Hippocampal formation (tissue), 2 donors: ENCODE data around the gene ZBTB18.

Experiments used
- DNase-seq, 2 donors: peaks; one replicate each; lab custom pipeline; 2025; lab: John Stamatoyannopoulos, UW

Gene ZBTB18

DNA sequence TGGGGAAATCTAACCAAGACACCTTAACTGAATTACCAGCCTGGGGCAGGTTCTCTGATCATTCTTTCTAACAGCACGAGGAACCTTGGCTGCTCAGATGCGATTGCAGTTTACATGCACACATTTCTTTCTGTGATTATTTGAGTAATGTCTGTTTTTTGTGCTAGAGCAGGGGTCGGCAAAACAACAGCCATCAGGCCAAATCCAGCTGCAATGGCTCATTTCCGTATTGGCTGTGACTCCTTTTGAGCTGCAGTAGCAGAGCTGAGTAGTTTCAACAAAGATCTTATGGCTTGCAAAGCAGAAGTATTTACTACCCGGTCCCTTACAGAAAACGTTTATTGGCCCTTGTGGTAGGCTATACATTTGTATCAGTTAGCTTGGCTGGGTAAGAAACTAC, 37.1 kb downstream of the ZBTB18 start:
- DNase-seq: no peak

DNA sequence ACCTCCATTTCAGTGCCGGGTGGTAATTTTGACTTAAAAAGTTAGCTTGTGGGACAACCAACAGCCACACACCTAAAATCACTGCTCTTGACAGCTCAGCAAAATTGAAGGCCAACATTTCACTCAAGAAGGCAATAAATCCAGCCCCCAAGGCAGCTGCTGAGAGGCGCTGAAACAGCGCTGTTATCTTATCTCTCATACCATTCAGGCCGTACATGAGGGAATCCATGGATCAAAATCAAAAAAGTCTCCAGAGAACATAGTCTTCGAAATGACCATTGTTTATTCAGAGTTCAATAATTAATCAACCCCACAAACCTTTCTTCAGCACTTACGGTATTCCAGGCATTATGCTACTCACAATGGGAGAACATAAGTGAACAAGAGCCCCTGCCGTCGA, 38.5 kb downstream of the ZBTB18 start:
- no peak for DNase-seq

DNA sequence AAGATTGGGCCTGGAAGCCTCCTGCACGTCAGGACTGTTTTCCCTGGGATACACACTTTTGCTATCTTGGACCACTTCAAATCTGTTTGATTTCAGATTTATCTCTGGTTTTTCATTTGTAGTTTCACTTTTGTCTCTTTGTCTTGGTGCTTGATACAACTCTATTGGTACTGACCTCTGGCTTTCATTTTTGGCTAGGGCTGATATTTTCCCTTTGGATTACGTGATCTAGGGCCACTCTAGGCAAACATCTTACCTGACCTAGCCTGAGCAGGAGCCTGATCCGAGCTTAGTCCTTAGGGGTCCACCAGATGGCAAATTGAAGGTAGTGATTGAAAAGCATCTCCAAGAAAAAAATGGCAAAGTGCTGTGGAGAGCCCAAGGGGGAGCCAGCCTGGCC, 39.6 kb downstream of the ZBTB18 start:
- DNase-seq: no peak

DNA sequence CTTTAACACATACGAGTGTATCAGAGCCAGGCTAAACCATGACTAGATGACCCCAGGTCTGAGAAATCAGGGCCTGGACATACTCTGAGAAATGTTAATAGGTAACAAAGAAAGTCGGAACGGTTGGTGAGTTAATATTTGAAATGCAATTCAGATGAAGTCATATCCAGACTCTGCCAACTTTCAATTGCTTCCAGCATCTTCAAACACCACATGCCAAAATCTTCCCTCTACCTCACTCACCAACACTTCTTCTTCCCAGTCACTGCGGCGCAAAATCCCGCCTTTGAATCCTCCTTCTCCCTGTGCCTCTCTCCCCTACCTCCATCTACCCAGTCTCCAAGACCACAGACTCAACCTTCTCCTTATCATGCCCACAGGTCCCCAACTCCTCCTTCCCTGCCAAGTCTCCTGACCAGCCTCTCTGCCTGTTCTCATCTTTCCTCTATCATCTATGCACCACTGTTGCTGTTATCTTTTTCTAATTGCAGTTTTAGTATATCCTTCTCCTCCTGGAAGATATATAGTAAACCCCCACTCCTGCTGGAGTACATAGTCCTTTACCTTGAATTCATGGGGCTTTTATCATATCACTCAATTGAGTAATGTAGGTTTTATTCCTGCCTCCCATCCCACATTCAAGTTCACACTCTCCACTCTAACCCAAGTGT, 41.3 kb downstream of the ZBTB18 start:
- no peak for DNase-seq

DNA sequence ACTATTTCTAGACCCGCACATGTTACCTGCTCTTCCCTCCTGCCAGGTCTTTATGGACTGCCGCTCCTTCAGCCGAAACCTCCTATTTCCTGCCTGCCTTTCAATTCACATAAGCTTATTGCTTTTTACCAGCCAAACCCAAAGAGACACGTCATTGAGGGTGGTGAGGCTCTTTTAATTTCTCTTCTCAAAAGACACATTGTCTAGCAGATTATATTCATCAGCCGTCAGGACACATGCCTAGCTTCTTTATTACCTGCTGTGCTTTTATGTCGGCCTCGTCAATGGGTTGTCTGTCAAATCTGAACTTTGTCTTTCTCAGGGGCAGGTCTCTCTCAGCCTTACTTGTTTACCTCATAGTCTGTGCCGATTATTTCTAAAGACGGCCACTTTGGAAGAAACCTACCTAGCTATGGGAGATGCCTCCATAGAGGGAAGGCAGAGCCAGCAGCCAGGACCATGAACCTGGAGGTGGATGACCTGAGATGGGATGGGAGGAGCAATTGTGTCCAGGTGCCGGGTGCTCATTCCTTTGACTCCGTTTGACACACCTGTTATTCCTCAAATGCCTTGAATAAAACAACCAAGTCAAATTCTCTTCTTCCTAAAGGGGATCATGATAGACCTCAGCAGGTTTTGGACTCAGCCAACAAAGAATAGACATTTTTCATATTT, 42.0 kb downstream of the ZBTB18 start:
- no peak for DNase-seq

DNA sequence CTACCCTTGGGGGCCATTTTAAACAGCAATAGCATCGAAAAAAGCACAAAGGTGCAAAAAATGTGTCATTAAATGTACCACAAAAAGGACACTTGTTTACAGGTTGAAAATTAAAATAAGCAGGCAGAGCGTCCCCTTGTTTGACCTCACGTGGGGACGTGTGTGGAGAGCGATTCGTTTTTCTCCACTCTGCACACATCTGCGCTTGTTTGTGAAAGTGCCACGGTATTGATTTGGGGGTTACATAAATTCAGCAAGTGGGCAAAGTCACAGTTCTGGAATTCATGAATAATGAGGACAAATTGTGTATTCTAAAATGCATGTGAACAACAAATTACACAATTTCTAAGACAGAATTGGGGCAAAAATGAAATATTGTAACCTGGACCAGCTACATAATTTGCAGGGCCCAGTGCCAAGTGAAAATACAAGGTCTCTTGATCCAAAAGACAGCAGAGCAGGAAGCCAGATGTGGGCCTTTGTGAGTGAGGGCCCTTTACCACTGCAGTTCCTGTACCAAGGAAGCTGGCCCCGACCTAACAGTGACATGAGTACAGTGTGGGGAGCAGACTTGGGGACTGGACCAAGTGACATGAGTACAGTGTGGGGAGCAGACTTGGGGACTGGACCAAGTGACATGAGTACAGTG, 43.9 kb downstream of the ZBTB18 start:
- no peak for DNase-seq

DNA sequence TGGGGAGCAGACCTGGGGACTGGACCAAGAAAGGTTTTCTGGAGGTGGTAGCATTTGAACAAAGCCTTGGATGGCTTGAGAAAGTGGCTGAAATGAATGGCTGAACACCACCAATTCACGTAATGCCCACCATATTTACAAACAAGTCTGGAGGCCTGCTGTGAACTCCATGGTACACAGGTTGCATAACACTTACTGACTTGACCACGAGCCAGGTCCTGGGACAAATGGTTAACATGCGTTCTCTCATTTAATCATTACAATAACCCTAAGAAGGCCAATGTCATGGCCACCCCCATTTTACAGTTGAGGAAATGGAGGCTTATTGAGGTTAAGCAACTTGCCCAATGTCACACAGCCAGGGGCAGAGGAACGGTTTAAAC, 44.4 kb downstream of the ZBTB18 start:
- DNase-seq: no peak

DNA sequence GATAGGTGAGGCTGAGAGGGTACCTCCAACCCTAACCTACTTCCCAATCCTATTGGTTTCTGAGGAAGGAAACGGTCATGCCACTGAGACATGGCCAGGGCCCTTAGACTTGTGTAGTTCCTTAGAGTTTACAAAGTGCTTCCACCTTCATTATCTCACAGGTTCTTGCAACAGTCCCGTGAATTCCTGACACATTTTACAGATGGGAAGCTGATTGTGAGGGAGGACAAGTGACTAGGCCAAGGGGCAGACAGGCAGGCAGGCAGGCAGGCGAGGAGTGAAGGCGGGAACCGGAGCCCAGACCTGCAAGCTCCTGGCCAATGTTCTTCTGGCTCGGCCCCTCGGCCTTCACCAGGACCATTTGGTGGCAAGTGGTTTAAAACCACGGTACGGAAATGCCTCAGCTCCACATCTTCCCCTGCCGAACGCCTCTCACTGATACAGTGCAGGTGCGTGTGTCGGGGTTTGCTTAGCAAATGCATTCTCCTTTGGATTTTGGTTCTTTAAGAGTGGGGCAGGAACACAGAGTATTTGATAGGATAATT, 45.1 kb downstream of the ZBTB18 start:
- DNase-seq: no peak

DNA sequence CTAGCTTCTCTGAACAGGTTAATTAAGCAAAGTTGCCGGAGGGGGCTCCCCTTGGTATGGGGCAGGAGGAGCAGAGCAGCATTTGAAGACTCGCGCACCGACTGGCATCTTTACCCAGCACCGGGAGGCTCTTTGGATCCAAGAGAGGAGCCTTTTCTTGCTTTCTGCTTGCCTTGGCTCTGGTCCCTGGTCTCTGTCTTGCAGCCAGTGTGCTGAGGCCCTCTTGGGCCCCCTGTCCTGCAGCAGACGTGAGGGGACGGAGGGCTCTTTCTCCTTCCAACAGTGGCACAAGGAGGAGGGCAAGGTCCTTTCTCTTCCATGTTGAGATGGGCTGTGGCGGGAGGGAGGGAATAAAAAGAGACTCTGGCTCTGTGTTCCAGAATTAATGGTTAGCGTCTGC, 45.6 kb downstream of the ZBTB18 start:
- no peak for DNase-seq

DNA sequence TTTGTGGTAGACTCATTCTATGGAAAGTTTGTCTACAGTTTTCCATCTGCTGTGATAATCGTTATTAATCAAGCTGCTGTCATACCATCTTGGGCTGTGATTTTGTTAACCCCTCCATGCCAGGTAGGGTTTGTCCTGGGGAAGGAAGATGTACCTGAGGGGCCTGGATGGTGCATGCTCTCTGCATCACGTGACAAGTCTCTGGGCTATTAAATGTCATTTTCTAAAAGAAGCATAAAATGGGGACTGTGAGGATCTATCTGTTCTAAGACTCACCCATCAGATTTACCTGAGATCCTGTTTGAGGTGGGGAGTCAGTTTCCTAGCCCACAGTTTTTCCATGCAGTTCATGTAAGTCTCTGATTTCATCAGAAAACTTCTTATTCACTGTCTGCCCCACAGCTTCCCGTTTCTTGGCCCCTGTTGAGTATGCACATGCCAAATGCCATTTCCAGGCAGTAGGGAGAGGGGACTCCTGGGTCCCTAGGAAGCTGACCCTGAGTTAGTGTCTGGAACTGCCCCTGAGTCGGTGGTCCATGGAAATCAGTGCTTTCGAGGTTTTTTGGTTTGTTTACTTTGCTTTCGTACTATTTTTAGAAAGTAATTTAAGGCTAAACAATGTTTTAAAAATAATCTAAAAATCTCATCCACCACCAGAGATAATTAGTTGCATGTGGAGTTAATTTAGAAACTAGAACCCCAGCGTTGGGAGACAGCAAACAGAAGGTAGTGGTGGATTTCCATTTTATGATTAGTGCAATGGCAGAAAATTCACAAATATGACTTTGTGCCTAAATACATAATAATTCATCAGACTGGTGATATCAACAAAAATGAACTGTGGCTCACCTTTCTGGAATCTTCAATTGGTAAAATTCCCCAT, 46.7 kb downstream of the ZBTB18 start:
- DNase-seq: no peak

DNA sequence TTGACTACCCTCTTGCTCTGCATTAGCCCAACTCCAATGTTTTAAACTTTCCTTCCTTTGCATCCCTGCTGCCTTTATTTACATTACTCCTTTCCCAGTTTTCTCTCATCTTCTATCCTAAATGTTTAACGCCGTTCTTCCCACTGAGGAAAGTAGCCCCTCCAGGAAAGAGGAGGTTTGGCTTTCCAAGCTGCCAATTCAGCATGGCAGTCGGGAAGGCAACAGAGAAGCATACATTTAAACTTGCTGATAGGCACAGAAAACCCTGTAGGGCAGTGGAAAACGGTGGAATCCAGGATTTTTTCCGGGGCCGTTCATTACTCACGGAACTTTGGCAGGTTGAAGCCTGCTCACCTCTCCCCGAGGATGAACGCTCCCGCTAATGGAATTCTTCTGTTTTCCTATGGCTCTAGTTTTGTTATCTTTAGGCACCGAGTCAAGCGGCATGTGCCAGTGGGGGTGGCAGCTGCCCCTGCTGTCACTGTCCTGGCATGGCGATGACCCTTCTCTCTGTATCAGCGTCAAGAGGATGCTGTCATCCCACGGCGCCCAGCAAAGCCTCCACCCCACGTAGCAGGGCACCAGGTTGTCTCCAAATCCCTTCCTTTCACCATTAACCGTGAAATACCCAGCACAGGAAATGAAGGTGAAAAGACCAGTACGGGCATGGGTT, 48.3 kb downstream of the ZBTB18 start:
- DNase-seq: no peak

DNA sequence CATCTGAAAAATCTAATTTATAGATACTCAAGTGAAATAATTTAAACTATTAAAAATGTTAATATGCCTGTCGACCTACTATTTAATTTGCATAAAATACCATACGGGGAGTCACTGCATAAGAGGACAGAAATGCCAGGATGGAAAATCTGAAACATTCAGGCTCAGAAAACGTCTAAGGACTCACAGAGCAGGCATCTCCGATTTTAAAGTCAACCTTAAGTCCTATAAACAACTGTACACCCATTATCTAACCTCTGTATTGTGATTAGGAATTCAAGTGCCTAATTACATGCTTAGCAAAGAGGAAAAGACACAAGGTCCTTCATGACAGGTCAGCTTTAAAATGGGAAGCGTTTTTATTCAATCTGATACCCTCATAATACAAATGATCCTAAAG, 49.2 kb downstream of the ZBTB18 start:
- no peak for DNase-seq

DNA sequence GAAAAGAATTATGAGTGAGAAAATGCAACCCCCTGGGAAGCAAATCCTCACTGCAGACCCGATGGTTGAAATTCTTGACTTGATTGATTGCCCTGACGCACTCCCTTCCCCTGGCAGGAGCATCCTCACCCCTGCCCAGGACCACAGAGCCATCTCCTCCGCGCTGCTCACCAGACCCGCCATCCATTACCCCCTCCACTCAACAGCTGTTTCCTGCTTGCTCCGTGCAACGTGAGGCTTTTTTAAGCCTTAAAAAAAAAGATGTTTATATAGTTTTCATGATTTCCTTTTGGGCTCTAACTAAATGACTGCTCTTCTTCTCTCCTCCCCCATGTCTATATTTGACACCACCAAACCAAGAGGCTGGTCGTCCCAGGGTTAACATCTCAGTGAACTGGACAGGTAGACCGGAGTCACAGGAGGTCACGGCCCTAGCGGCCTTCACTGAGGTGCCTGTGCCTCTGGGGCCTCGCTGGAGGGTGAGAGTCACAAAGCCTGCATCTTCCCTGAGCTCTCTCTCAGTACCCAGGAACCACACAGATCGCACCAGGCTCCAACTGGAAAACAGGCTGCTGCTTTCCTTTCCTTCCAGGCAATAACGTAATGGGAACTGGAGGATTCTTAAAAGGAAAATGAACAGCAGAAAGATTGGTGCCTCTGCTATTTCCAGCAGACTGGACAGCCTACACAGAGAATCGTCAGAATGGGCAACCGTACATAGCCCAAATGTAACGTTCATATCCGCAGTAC, 49.8 kb downstream of the ZBTB18 start:
- DNase-seq: no peak

DNA sequence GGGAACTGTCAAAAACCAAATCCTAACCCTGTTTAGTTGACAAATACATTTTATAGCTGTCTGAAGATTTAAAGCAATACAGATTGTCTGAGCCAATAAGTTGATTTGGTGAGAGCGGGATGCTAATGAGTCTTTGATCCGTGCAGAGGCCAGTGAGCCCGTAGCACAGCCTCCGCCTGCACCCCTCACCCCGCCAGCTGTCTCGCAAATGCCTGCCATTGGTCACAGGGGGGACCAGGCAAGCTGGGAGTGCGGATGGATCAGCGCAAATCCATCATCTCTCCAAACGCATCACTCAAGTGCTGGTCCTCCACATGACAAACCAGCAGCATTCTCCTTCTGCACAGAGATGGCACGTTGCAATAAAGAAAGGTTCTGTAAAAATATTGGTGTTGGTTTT, 51.0 kb downstream of the ZBTB18 start:
- DNase-seq: no peak

DNA sequence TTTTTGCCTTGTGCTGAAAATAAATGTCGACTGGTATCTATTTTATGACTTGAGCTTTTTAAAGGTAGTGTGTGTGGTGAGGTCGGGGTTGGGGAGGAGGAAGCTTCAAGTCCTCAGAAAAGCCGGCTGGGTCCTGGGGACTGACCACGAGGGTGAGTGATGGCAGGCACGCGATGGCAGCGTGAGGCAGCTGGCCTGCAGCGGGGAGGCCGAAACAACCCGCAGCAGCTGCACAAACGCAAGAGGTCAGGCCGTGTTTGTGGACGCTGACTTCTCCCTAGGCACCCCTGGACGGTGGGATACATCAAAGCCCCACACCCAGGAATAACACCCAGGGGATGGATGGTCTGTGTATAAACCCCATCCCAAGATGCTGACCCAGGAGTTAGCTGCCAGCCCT, 51.4 kb downstream of the ZBTB18 start:
- DNase-seq: no peak

DNA sequence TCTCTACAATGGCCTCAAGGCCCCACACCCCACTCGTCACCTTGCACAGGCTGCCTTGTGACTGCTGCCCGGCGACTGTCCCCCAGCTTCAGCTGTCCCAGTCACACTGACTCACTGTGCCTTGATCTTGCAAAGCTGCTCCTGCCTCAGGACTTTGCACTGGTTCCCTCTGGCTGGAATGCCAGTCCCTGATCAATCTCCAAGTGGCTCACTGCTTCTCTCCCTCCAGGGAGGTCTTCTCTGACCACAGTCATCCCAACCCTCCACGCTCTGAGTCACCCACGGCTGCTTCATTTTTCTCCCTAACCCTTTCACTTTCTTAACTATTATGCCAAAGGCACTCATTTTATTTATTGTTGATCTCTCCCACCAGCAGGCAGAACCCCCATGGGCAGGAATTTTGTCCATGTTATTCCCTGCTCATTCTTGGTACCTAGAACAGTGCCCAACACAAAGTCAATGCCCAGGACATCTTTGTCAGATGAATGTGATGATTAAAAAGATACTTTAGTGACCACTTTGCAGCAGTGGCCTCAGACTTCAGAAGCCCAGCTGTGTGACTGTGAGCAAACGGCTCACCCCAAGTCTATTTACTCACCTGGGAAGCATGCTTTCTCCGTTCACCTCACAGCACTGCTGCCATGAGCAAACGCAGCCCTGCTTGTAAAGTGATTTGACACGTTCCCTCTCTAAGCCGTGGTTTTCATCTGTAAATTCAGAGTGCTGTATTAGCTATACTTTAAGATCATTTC, 53.4 kb downstream of the ZBTB18 start:
- DNase-seq: no peak

DNA sequence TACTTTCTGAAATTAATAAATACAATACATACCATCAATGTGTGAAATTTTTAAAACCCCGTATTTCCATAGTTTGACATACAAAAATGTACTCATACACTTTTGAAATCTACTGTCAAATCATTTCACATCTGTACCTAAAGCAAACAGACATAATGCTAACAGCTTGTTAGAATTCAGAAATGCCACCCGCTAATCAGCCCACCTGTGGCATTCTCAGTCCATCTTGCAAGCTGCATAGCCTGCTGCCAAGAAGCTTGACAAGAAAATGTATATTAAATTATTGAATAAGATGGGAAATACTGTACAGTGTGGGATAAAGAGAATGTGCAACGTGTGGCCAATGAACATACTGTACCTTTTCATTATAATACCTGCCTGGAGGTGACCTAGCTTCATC, 55.1 kb downstream of the ZBTB18 start:
- DNase-seq: no peak
